K562 (cell line): Measurements from ENCODE around the gene PSMA7. TPM values are rescaled to one million over a fixed set of nuclear protein-coding genes. Genes with fewer than 3 reads are reported as not detected.

Experiments used
- ATAC-seq: fragments of 200-7000 bp; cut with Tn5 transposase; 3 replicates; pipeline ENCODE4 v1.9.1; 2020; ENCODE audit warnings: moderate library complexity
- Bru-seq: library from RNA; stranded (reverse); fragments of 400-500 nt; gene quantifications from one replicate; lab custom pipeline; 2021; lab: Mats Ljungman, UMichigan
- BruChase-seq, 2 experiments: library from RNA; stranded (reverse); fragments of 400-500 nt; gene quantifications; one replicate each; lab custom pipeline; 2021; lab: Mats Ljungman, UMichigan
- BruUV-seq: library from RNA; stranded (reverse); fragments of 400-500 nt; replicated peaks from 2 replicates; lab custom pipeline; 2021; lab: Mats Ljungman, UMichigan
- CTCF ChIA-PET: fragments of 300-600 bp; formaldehyde crosslinking; extraction: SDS; loops from one replicate; lab custom pipeline; 2021; ENCODE audit warnings: low intra/inter-chr PET ratio; lab: Yijun Ruan, JAX
- POLR2A ChIA-PET: fragments of 300-600, 350-650 bp; sonication (Branson Sonifier 250); formaldehyde crosslinking; extraction: SDS; loops from one replicate; lab custom pipeline; 2021; ENCODE audit warnings: antibody characterized with exemption, inconsistent platforms; lab: Yijun Ruan, JAX
- DNase-seq, 4 experiments: peaks; one replicate each; pipeline versions ENCODE4 v3.0.0 to v3.0.0-alpha.2; 2011 to 2018; ENCODE audit warnings: low spot score in 3 of 4, mixed read lengths in 3 of 4; ENCODE audit errors: extremely low read depth in 1 of 4
- FAIRE-seq: peaks from 2 replicates; lab custom pipeline; 2011; peaks lifted over from hg19 to GRCh38; lab: Jason Lieb, UNC
- H2AFZ ChIP-seq: 2 replicates; pipeline ENCODE4 v1.6.0; 2011; ENCODE audit warnings: low read depth, low read length, control low read depth, inconsistent platforms
- H3K27ac ChIP-seq: fragments of 200-600 bp; 3 replicates; pipeline ENCODE4 v1.8.0; 2011; ENCODE audit warnings: low read depth, mild to moderate bottlenecking, control low read depth, inconsistent platforms, low read length, moderate library complexity, mixed read lengths; ENCODE audit errors: extremely low read depth
- H3K27me3 ChIP-seq, 2 experiments: fragments of 300-600 bp in 1 of 2; 2 replicates in 1 of 2; 3 replicates in 1 of 2; pipeline versions ENCODE4 v1.6.0 to v1.8.0; 2011; ENCODE audit warnings: inconsistent platforms in 2 of 2, low read length in 2 of 2, mild to moderate bottlenecking in 1 of 2, mixed read lengths in 1 of 2, moderate library complexity in 1 of 2; ENCODE audit not compliant: control insufficient read depth in 2 of 2, insufficient read depth in 2 of 2
- H3K36me3 ChIP-seq: fragments of 300-600 bp; 3 replicates; pipeline ENCODE4 v1.8.0; 2011; ENCODE audit warnings: mild to moderate bottlenecking, low read length, inconsistent platforms; ENCODE audit not compliant: control insufficient read depth, insufficient read depth
- H3K4me1 ChIP-seq, 2 experiments: fragments of 200-600 bp in 1 of 2; replicated peaks in 1 of 2; 2 replicates in 1 of 2; 3 replicates in 1 of 2; pipeline versions ENCODE4 v1.5.1 to v1.8.0; 2011; ENCODE audit warnings: inconsistent platforms in 2 of 2, low read length in 2 of 2, mild to moderate bottlenecking in 1 of 2, mixed read lengths in 1 of 2, moderate library complexity in 1 of 2; ENCODE audit not compliant: control insufficient read depth in 2 of 2, insufficient read depth in 2 of 2
- H3K4me2 ChIP-seq: 2 replicates; pipeline ENCODE4 v1.6.1; 2011; ENCODE audit warnings: low read length, control low read depth, inconsistent platforms, mixed read lengths; ENCODE audit not compliant: insufficient read depth
- H3K4me3 ChIP-seq: fragments of 200-600 bp; sonication (generic), shearing (Covaris generic); 2 replicates; pipeline ENCODE4 v1.5.1; 2016; ENCODE audit warnings: control low read depth, inconsistent platforms
- H3K79me2 ChIP-seq: fragments of 200-600 bp; 3 replicates; pipeline ENCODE4 v1.8.0; 2011; ENCODE audit warnings: low read length, inconsistent platforms; ENCODE audit not compliant: control insufficient read depth, insufficient read depth
- H3K9ac ChIP-seq, 2 experiments: 2 replicates each; pipeline versions ENCODE4 v1.6.0 to v1.6.1; 2011; ENCODE audit warnings: low read depth in 2 of 2, low read length in 2 of 2, control low read depth in 1 of 2, inconsistent platforms in 1 of 2, mild to moderate bottlenecking in 1 of 2, mixed read lengths in 1 of 2; ENCODE audit not compliant: insufficient read depth in 1 of 2
- H3K9me1 ChIP-seq: one replicate; pipeline ENCODE4 v1.6.0; 2011; ENCODE audit warnings: inconsistent platforms, mild to moderate bottlenecking, low read length, moderate library complexity; ENCODE audit not compliant: control insufficient read depth, insufficient read depth
- H3K9me3 ChIP-seq: replicated peaks from 2 replicates; pipeline ENCODE4 v1.5.1; 2011; ENCODE audit warnings: low read depth, low read length, inconsistent platforms; ENCODE audit not compliant: control insufficient read depth, insufficient read depth
- H4K20me1 ChIP-seq: replicated peaks from 2 replicates; pipeline ENCODE4 v1.6.1; 2011; ENCODE audit warnings: low read length, inconsistent platforms, mixed read lengths; ENCODE audit not compliant: control insufficient read depth, insufficient read depth
- BRF1 ChIP-seq: IDR thresholded peaks from 3 replicates; pipeline ENCODE4 v1.6.1; 2011; ENCODE audit warnings: borderline replicate concordance, mild to moderate bottlenecking; ENCODE audit not compliant: insufficient read length; ENCODE audit errors: extremely low read depth
- CREB1 ChIP-seq, 2 experiments: sonication (generic) in 1 of 2; formaldehyde crosslinking in 1 of 2; IDR thresholded peaks; 2 replicates each; pipeline versions ENCODE4 v1.6.1 to v1.8.0; 2012 to 2022; ENCODE audit warnings: inconsistent platforms in 1 of 2, mild to moderate bottlenecking in 1 of 2, missing genetic modification reagents in 1 of 2, moderate library complexity in 1 of 2
- EZH2 ChIP-seq: IDR thresholded peaks from 2 replicates; pipeline ENCODE4 v1.6.1; 2012; ENCODE audit warnings: low read depth, mild to moderate bottlenecking, inconsistent platforms, low read length, borderline replicate concordance
- PCBP2 ChIP-seq: fragments of 200-400 bp; formaldehyde crosslinking; IDR thresholded peaks from 2 replicates; pipeline ENCODE4 v1.6.1; 2018; ENCODE audit warnings: low read length, low read depth, mild to moderate bottlenecking, moderate library complexity; ENCODE audit not compliant: poor library complexity, severe bottlenecking
- PTRF ChIP-seq: fragments of 450-650 bp; IDR thresholded peaks from 2 replicates; pipeline ENCODE4 v1.6.1; 2016; ENCODE audit warnings: mild to moderate bottlenecking, missing genetic modification characterization, missing compliant biosample characterization
- RFX5 ChIP-seq: IDR thresholded peaks from 2 replicates; pipeline ENCODE4 v1.6.1; 2011; ENCODE audit warnings: low read depth, mild to moderate bottlenecking, improper control_type of control experiment, low read length
- SREBF2 ChIP-seq: sonication (generic); formaldehyde crosslinking; IDR thresholded peaks from 2 replicates; pipeline ENCODE4 v1.4.0; 2020; ENCODE audit warnings: mild to moderate bottlenecking, missing genetic modification reagents
- TCF7L2 ChIP-seq: fragments of 150-350 bp; IDR thresholded peaks from 2 replicates; pipeline ENCODE4 v1.6.1; 2016; ENCODE audit warnings: low read depth, mild to moderate bottlenecking, low read length, moderate library complexity
- ZNF589 ChIP-seq: fragments of 200-800 bp; sonication (Bioruptor generic); IDR thresholded peaks from 2 replicates; pipeline ENCODE4 v1.6.1; 2016; ENCODE audit warnings: low read depth, missing genetic modification characterization, missing compliant biosample characterization
- ZNF75A ChIP-seq: fragments of 450-650 bp; formaldehyde crosslinking; IDR thresholded peaks from 2 replicates; pipeline ENCODE4 v1.4.0; 2020; ENCODE audit warnings: mild to moderate bottlenecking
- WGBS: fragments of 100-300 bp; shearing (Covaris generic); methylation state at CpG from one replicate; pipeline ENCODE4 v1.1.6; 2016; ENCODE audit warnings: low coverage, mixed read lengths; ENCODE audit not compliant: insufficient coverage; ENCODE audit errors: missing lambda C conversion rate; 5-methylcytosine and 5-hydroxymethylcytosine counted together
- in situ Hi-C: fragments of 300-500 bp; cut with MboI; formaldehyde crosslinking; loops from 4 replicates; pipeline ENCODE4 v1.15.0; 2018; ENCODE audit warnings: inconsistent platforms, mixed read lengths
- intact Hi-C: fragments of 100-400 bp; cut with micrococcal nuclease; formaldehyde crosslinking; loops from 2 replicates; pipeline ENCODE4 v1.14.2; 2022
- long read RNA-seq, 3 experiments: library from polyadenylated mRNA in 2 of 3; library from RNA in 1 of 3; unstranded in 2 of 3; stranded (forward) in 1 of 3; transcript quantifications; one replicate each; pipeline ENCODE4 v2.0.0, GENCODE V29; 2019 to 2022
- polyA minus RNA-seq, 3 experiments: library from RNA; depleted of rRNA, polyadenylated mRNA; stranded (reverse); fragments of >200 nt; gene quantifications; 2 replicates each; pipeline ENCODE4 v1.2.3, GENCODE V29; 2011
- polyA plus RNA-seq, 8 experiments: library from polyadenylated mRNA; depleted of rRNA in 4 of 8; stranded (reverse) in 5 of 8; unstranded in 3 of 8; fragments of >200 nt; fragmentation: Nextera tagmentation in 2 of 8; fragmentation: Illumina TruSeq in 1 of 8; extraction: Ambion mirVana in 2 of 8; extraction: Trizol in 1 of 8; gene quantifications; 2 replicates each; pipeline versions ENCODE4 v1.2.1 to v1.2.3, GENCODE V29; 2011 to 2014; ENCODE audit warnings: inconsistent platforms in 1 of 8, missing spikeins in 1 of 8
- total RNA-seq, 7 experiments: library from RNA; depleted of rRNA in 6 of 7; stranded (reverse); fragments of >200 nt in 6 of 7; fragmentation: Illumina TruSeq in 2 of 7; extraction: Trizol in 2 of 7; gene quantifications; 2 replicates each; pipeline versions ENCODE4 v1.2.1 to v1.2.3, GENCODE V29; 2011 to 2021; ENCODE audit warnings: low replicate concordance in 1 of 7
- TF ChIP-seq, protein P1 (sequence below): fragments of 250-450 bp; sonication (Bioruptor Pico); IDR thresholded peaks from 2 replicates; pipeline ENCODE4 v1.8.0; 2021; ENCODE audit warnings: moderate library complexity, mild to moderate bottlenecking, inconsistent platforms

The PSMA7 gene
- total RNA-seq (2011; cell fraction: chromatin; rRNA removed; ENCODE audit: low replicate concordance), result 103 and 137 TPM in 2 replicates
- 121 and 134 TPM in 2 replicates for total RNA-seq (2011; cell fraction: nucleolus; rRNA removed)
- total RNA-seq (2011; cell fraction: nucleoplasm; rRNA removed), result 107 and 114 TPM in 2 replicates
- total RNA-seq (2014; rRNA removed), result 490 and 510 TPM in 2 replicates
- 263 and 283 TPM in 2 replicates for total RNA-seq (2014; rRNA removed; fragmentation: Illumina TruSeq; extraction: Trizol)
- 289 and 308 TPM in 2 replicates for total RNA-seq (2015; rRNA removed; fragmentation: Illumina TruSeq; extraction: Trizol)
- total RNA-seq (2021), result 413 and 431 TPM in 2 replicates
- polyA plus RNA-seq (2011; rRNA removed), result 404 and 422 TPM in 2 replicates
- polyA plus RNA-seq (2011; cell fraction: cytosol; rRNA removed), result 449 and 653 TPM in 2 replicates
- 316 and 321 TPM in 2 replicates for polyA plus RNA-seq (2011; cell fraction: nucleus; rRNA removed)
- polyA plus RNA-seq (2012), result 293 and 411 TPM in 2 replicates
- polyA plus RNA-seq (2014; fragmentation: Illumina TruSeq; extraction: Trizol), result 257 and 356 TPM in 2 replicates
- 100 to 1,000 TPM; 303 to 393 TPM for polyA plus RNA-seq (2014; fragmentation: Nextera tagmentation; extraction: Ambion mirVana)
- 472 and 507 TPM in 2 replicates for polyA plus RNA-seq (2014; rRNA removed)
- 166 and 211 TPM in 2 replicates for polyA minus RNA-seq (2011; rRNA and poly(A)+ RNA removed)
- 85.6 and 105 TPM in 2 replicates for polyA minus RNA-seq (2011; cell fraction: cytosol; rRNA and poly(A)+ RNA removed)
- 46.9 and 66.2 TPM in 2 replicates for polyA minus RNA-seq (2011; cell fraction: nucleus; rRNA and poly(A)+ RNA removed)
- percentile 95 among the genes with signal in this experiment for Bru-seq, nascent RNA
- BruChase-seq, experiment 1, labeled RNA remaining after a 2-hour chase, result percentile 92 among the genes with signal in this experiment
- percentile 94 among the genes with signal in this experiment for BruChase-seq, experiment 2, labeled RNA remaining after a 6-hour chase
- long read RNA-seq, experiment 1, transcript PSMA7-203 (7 exons, 996 nt), result minor isoform, 913 of 2,829 reads
- long read RNA-seq, experiment 1, transcript PSMA7-206 (4 exons, 548 nt), result major isoform, 1,676 of 2,829 reads
- long read RNA-seq, experiment 1, transcript PSMA7-205 (7 exons, 1,023 nt), result minor isoform, 18 of 2,829 reads
- long read RNA-seq, experiment 1, partial matches to known transcripts, result 185 of 2,829 reads
- long read RNA-seq, experiment 1, other reads (novel, unspliced or antisense), result 36 of 2,829 reads
- long read RNA-seq, experiment 2, transcript PSMA7-203 (7 exons, 996 nt), result major isoform, 346 of 390 reads
- long read RNA-seq, experiment 2, transcript PSMA7-205 (7 exons, 1,023 nt), result minor isoform, 10 of 390 reads
- long read RNA-seq, experiment 2, partial matches to known transcripts, result 16 of 390 reads
- long read RNA-seq, experiment 2, other reads (novel, unspliced or antisense), result 14 of 390 reads
- long read RNA-seq, experiment 3, transcript PSMA7-206 (4 exons, 548 nt), result minor isoform, 293 of 896 reads
- long read RNA-seq, experiment 3, transcript PSMA7-205 (7 exons, 1,023 nt), result minor isoform, 7 of 896 reads
- long read RNA-seq, experiment 3, transcript PSMA7-203 (7 exons, 996 nt), result major isoform, 555 of 896 reads
- long read RNA-seq, experiment 3, partial matches to known transcripts, result 25 of 896 reads
- long read RNA-seq, experiment 3, other reads (novel, unspliced or antisense), result 15 of 896 reads

DNA sequence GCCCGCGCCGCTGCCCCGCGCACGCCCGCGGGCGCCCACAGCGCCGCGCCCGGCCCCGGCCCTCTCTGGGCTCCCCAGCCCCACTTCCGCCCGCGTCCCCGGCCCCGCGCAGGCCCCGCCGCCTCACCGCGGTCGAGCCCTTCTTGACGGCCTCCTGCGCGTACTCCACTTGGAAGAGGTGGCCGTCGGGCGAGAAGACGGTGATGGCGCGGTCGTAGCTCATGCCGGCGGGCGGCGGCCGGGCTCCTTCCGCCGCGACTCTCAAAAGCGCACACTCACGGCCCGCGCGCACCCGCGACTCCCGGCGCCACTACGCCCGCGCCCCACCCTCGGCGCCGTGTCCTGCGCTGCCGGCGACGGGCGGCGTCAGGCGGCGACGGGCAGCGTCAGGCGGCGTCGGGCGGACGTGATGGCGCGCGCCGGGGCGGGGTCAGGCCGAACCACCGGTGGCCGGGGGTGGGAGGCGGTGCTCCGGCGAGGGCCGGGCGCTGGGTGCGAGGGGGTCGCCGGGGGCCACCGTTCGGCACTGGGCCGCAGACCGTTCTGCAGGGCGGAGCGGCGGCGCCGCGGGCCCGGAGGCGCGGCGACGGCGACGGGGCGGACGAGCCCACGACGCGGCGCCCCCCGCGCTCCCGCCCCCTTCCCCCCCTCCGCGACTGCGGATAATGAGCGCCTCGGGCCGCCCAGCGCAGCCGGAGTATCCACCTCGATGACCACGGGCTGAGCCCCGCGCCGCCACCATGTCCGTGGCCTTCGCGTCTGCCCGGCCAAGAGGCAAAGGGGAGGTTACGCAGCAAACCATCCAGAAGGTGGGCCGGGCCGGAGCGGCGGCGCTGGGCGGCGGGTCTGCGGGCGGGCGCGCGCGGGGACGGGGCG is at the start of gene PSMA7, which contains the start of gene SS18L1:
Gene PSMA7, minus strand, starts transcription at position 314 of the 876 bp plus-strand sequence. Its CDS starts 91 bp downstream, at position 223.
Gene SS18L1, plus strand, starts transcription at position 689 of the 876 bp plus-strand sequence. Its CDS starts 52 bp downstream, at position 741.
- WGBS, result 1% methylated on average over 52 of the region's 148 CpGs
- Histone ChIP-seq H3K27me3 (no peaks in the 10 kb centered on the region), H3K79me2 (peaks cover 90% of the 10 kb centered on the region), H3K9ac (peak within 1 kb of the TSS; percentile 90 to 97), H3K9me3 (no peaks in the 10 kb centered on the region), H3K27ac (peak within 1 kb of the TSS; percentile 91), H3K36me3 (peaks cover 64% of the 10 kb centered on the region), H3K9me1 (peaks cover 3% of the 10 kb centered on the region), H3K4me1 (peaks cover 33 to 55% of the 10 kb centered on the region in 2 experiments; a peak in 4 of 5 replicates), H2AFZ (peak within 1 kb of the TSS; percentile 69), H3K4me3 (peak within 1 kb of the TSS; percentile 89), H3K4me2 (peak within 1 kb of the TSS; percentile 80), H4K20me1 (peaks cover 47% of the 10 kb centered on the region)
- in situ Hi-C loops, result no loop called here
- BruUV-seq, result no TSS peak
- ChIA-PET CTCF (no interaction called here), POLR2A (interaction anchor here (0.5 to 2.2 kb wide), 8 partner anchors 10 to 124 kb away, joined by 3 to 7 read pairs (median 4); partner anchors contain the start of gene LSM14B)
- intact Hi-C loops, result loop anchor here (5.0 to 10.0 kb wide), 4 partner anchors 76 to 241 kb away; partner anchors contain the start of genes RPS21 and TAF4
- DNase-seq (peak; percentile 83 to 92 (median 88)), FAIRE-seq (peak; percentile 15), ATAC-seq (peak; percentile 87)
- TF ChIP-seq SREBF2 (CRISPR knock-in tag), result no peak
- no peak for TF ChIP-seq ZNF75A (CRISPR knock-in tag)
- TF ChIP-seq PCBP2, result no peak
- TF ChIP-seq, protein P1, sequence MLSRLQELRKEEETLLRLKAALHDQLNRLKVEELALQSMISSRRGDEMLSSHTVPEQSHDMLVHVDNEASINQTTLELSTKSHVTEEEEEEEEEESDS (CRISPR knock-in tag), result no peak
- TF ChIP-seq CREB1 (IDR thresholded peaks at IDR 0.05), result peak; percentile 89
- TF ChIP-seq CREB1 (CRISPR knock-in tag; IDR thresholded peaks at IDR 0.05), result no peak
- TF ChIP-seq TCF7L2, result peak; percentile 72
- TF ChIP-seq EZH2, result no peak
- TF ChIP-seq ZNF589 (CRISPR knock-in tag), result no peak
- TF ChIP-seq RFX5, result no peak
- no peak for TF ChIP-seq PTRF (tag)
- no peak for TF ChIP-seq BRF1
